Measurements from ENCODE around the gene PSD2.

The PSD2 gene

GRCh38 chr5:139761501-139761900 is 34.1 kb upstream of the PSD2 start:
- no peak for DNase-seq
- in situ Hi-C loops (cut with HindIII; ENCODE audit: low pct_ligation_motif_present, low pct_unique_long_range_greater_than_20kb, low sequenced_read_pairs) = no loop called here

GRCh38 chr5:139762615-139763170 is 32.9 kb upstream of the PSD2 start:
- in situ Hi-C loops (cut with HindIII; ENCODE audit: low pct_ligation_motif_present, low pct_unique_long_range_greater_than_20kb, low sequenced_read_pairs) = no loop called here
- DNase-seq = no peak

- in situ Hi-C loops (cut with HindIII; ENCODE audit: low pct_ligation_motif_present, low pct_unique_long_range_greater_than_20kb, low sequenced_read_pairs) = no loop called here
- no peak for DNase-seq
Observed at GRCh38 chr5:139763280-139763929, 32.2 kb upstream of the PSD2 start.

GRCh38 chr5:139763930-139764791 is 31.4 kb upstream of the PSD2 start:
- DNase-seq = no peak
- in situ Hi-C loops (cut with HindIII; ENCODE audit: low pct_ligation_motif_present, low pct_unique_long_range_greater_than_20kb, low sequenced_read_pairs) = no loop called here

- in situ Hi-C loops (cut with HindIII; ENCODE audit: low pct_ligation_motif_present, low pct_unique_long_range_greater_than_20kb, low sequenced_read_pairs) = no loop called here
- DNase-seq = no peak
Observed at GRCh38 chr5:139764886-139765408, 30.7 kb upstream of the PSD2 start.

GRCh38 chr5:139765409-139766217 is 30.0 kb upstream of the PSD2 start:
- DNase-seq = peak; percentile 63
- in situ Hi-C loops (cut with HindIII; ENCODE audit: low pct_ligation_motif_present, low pct_unique_long_range_greater_than_20kb, low sequenced_read_pairs) = no loop called here

- no peak for DNase-seq
Observed at GRCh38 chr5:139767960-139768359, 27.6 kb upstream of the PSD2 start.

GRCh38 chr5:139768807-139769465 is 26.7 kb upstream of the PSD2 start:
- in situ Hi-C loops (cut with HindIII; ENCODE audit: low pct_ligation_motif_present, low pct_unique_long_range_greater_than_20kb, low sequenced_read_pairs) = no loop called here
- no peak for DNase-seq

More at GRCh38 chr5:139767960-139768359, 27.6 kb upstream of the PSD2 start:
- in situ Hi-C loops (cut with HindIII; ENCODE audit: low pct_ligation_motif_present, low pct_unique_long_range_greater_than_20kb, low sequenced_read_pairs) = no loop called here

- DNase-seq = no peak
- in situ Hi-C loops (cut with HindIII; ENCODE audit: low pct_ligation_motif_present, low pct_unique_long_range_greater_than_20kb, low sequenced_read_pairs) = no loop called here
Observed at GRCh38 chr5:139769477-139769876, 26.1 kb upstream of the PSD2 start.

GRCh38 chr5:139770722-139771121 is 24.9 kb upstream of the PSD2 start:
- in situ Hi-C loops (cut with HindIII; ENCODE audit: low pct_ligation_motif_present, low pct_unique_long_range_greater_than_20kb, low sequenced_read_pairs) = no loop called here
- DNase-seq = no peak

- in situ Hi-C loops (cut with HindIII; ENCODE audit: low pct_ligation_motif_present, low pct_unique_long_range_greater_than_20kb, low sequenced_read_pairs) = no loop called here
- no peak for DNase-seq
Observed at GRCh38 chr5:139772089-139772791, 23.4 kb upstream of the PSD2 start.

GRCh38 chr5:139772927-139773690 is 22.5 kb upstream of the PSD2 start:
- in situ Hi-C loops (cut with HindIII; ENCODE audit: low pct_ligation_motif_present, low pct_unique_long_range_greater_than_20kb, low sequenced_read_pairs) = no loop called here
- no peak for DNase-seq

GRCh38 chr5:139774980-139775661 is 20.5 kb upstream of the PSD2 start:
- in situ Hi-C loops (cut with HindIII; ENCODE audit: low pct_ligation_motif_present, low pct_unique_long_range_greater_than_20kb, low sequenced_read_pairs) = no loop called here

GRCh38 chr5:139775872-139776271 is 19.7 kb upstream of the PSD2 start:
- no peak for DNase-seq
- in situ Hi-C loops (cut with HindIII; ENCODE audit: low pct_ligation_motif_present, low pct_unique_long_range_greater_than_20kb, low sequenced_read_pairs) = no loop called here

More at GRCh38 chr5:139774980-139775661, 20.5 kb upstream of the PSD2 start:
- peak; percentile 59 for DNase-seq

- DNase-seq = no peak
- in situ Hi-C loops (cut with HindIII; ENCODE audit: low pct_ligation_motif_present, low pct_unique_long_range_greater_than_20kb, low sequenced_read_pairs) = no loop called here
Observed at GRCh38 chr5:139776861-139777260, 18.7 kb upstream of the PSD2 start.

GRCh38 chr5:139783436-139783965 is 12.1 kb upstream of the PSD2 start:
- in situ Hi-C loops (cut with HindIII; ENCODE audit: low pct_ligation_motif_present, low pct_unique_long_range_greater_than_20kb, low sequenced_read_pairs) = no loop called here
- no peak for DNase-seq

Measured in ACHN (cell line).